Mesendoderm (in vitro differentiated cells): ENCODE data around the gene SDK1.
A peak's percentile ranks its signal among the peaks of the same experiment; 100 is the strongest.

Source experiments
- DNase-seq: peaks from one replicate; pipeline ENCODE4 v3.0.0; 2013
- H2AK5ac ChIP-seq: 2 replicates; pipeline ENCODE4 v1.6.1; 2013; ENCODE audit warnings: low read length, inconsistent platforms
- H2BK120ac ChIP-seq: 2 replicates; pipeline ENCODE4 v1.6.1; 2013; ENCODE audit warnings: low read depth, mild to moderate bottlenecking, low read length, moderate library complexity, mixed read lengths
- H2BK15ac ChIP-seq: replicated peaks from 2 replicates; pipeline ENCODE4 v1.6.1; 2013; ENCODE audit warnings: low read depth, mild to moderate bottlenecking, moderate library complexity
- H2BK5ac ChIP-seq: 2 replicates; pipeline ENCODE4 v1.6.1; 2013; ENCODE audit warnings: low read length, inconsistent platforms
- H3K18ac ChIP-seq: 2 replicates; pipeline ENCODE4 v1.6.1; 2013; ENCODE audit warnings: mild to moderate bottlenecking, low read length, mixed read lengths
- H3K23ac ChIP-seq: one replicate; pipeline ENCODE4 v1.6.1; 2013; ENCODE audit warnings: low read length
- H3K27ac ChIP-seq: 2 replicates; pipeline ENCODE4 v1.5.1; 2013; ENCODE audit warnings: low read depth, mild to moderate bottlenecking, inconsistent platforms, low read length, moderate library complexity
- H3K27me3 ChIP-seq: 2 replicates; pipeline ENCODE4 v1.6.1; 2013; ENCODE audit warnings: low read length, control low read depth, mild to moderate bottlenecking, inconsistent platforms; ENCODE audit not compliant: insufficient read depth, poor library complexity
- H3K36me3 ChIP-seq: 2 replicates; pipeline ENCODE4 v1.6.1; 2013; ENCODE audit warnings: low read length, inconsistent platforms; ENCODE audit not compliant: control insufficient read depth, insufficient read depth
- H3K4ac ChIP-seq: one replicate; pipeline ENCODE4 v1.6.1; 2013; ENCODE audit warnings: low read depth, mild to moderate bottlenecking, low read length, moderate library complexity
- H3K4me1 ChIP-seq: 2 replicates; pipeline ENCODE4 v1.6.1; 2013; ENCODE audit warnings: low read depth, low read length, inconsistent platforms; ENCODE audit not compliant: control insufficient read depth
- H3K4me2 ChIP-seq: 2 replicates; pipeline ENCODE4 v1.6.1; 2013; ENCODE audit warnings: low read length
- H3K4me3 ChIP-seq: 2 replicates; pipeline ENCODE4 v1.5.1; 2013; ENCODE audit warnings: mild to moderate bottlenecking, low read length
- H3K56ac ChIP-seq: one replicate; pipeline ENCODE4 v1.6.1; 2013; ENCODE audit warnings: low read length
- H3K79me1 ChIP-seq: 2 replicates; pipeline ENCODE4 v1.6.1; 2013; ENCODE audit warnings: low read length, inconsistent platforms
- H3K79me2 ChIP-seq: 2 replicates; pipeline ENCODE4 v1.6.1; 2013; ENCODE audit warnings: mild to moderate bottlenecking, low read length; ENCODE audit not compliant: control insufficient read depth, insufficient read depth
- H3K9ac ChIP-seq: 2 replicates; pipeline ENCODE4 v1.6.1; 2013; ENCODE audit warnings: low read length, inconsistent platforms
- H4K5ac ChIP-seq: one replicate; pipeline ENCODE4 v1.6.1; 2013; ENCODE audit warnings: low read length
- H4K8ac ChIP-seq: one replicate; pipeline ENCODE4 v1.6.1; 2013; ENCODE audit warnings: low read depth, mild to moderate bottlenecking, control low read depth, low read length, moderate library complexity
- WGBS: extraction: QIAGEN DNeasy Blood & Tissue Kit; methylation state at CpG from one replicate; pipeline ENCODE4 v1.1.7; 2013; ENCODE audit warnings: low lambda C conversion rate, missing lambda C conversion rate; ENCODE audit not compliant: insufficient coverage; ENCODE audit errors: extremely low coverage; 5-methylcytosine and 5-hydroxymethylcytosine counted together

Gene SDK1

GRCh38 chr7:3673524-3673923, 372.5 kb downstream of the SDK1 start:
- Histone ChIP-seq H3K27ac (no peak overlapping the region), H3K4me3 (no peak overlapping the region), H4K5ac (no peak overlapping the region), H3K18ac (no peak overlapping the region), H3K56ac (no peak overlapping the region), H3K4me2 (no peak overlapping the region), H3K79me2 (no peaks in the 10 kb centered on the region), H3K36me3 (no peaks in the 10 kb centered on the region), H3K23ac (no peak overlapping the region), H3K79me1 (no peaks in the 10 kb centered on the region), H4K8ac (no peak overlapping the region), H3K27me3 (no peaks in the 10 kb centered on the region), H3K9ac (no peak overlapping the region), H2AK5ac (no peak overlapping the region), H2BK120ac (no peak overlapping the region), H3K4me1 (no peaks in the 10 kb centered on the region), H2BK15ac (no peak overlapping the region), H3K4ac (no peak overlapping the region), H2BK5ac (no peak overlapping the region)
- no CpG with 5 or more reads among the region's 5 CpGs for WGBS
- DNase-seq: peak; percentile 76

- H4K5ac ChIP-seq: no peak overlapping the region
- H2BK15ac ChIP-seq: no peak overlapping the region
- no peak overlapping the region for H2AK5ac ChIP-seq
- no peak overlapping the region for H3K23ac ChIP-seq
- no peak overlapping the region for H4K8ac ChIP-seq
- no peak for DNase-seq
- H3K4me2 ChIP-seq: no peak overlapping the region
- H3K4me3 ChIP-seq: no peak overlapping the region
- no peaks in the 10 kb centered on the region for H3K79me1 ChIP-seq
- H3K27ac ChIP-seq: no peak overlapping the region
- H2BK5ac ChIP-seq: no peak overlapping the region
- H3K4ac ChIP-seq: no peak overlapping the region
- H3K56ac ChIP-seq: no peak overlapping the region
- H3K9ac ChIP-seq: no peak overlapping the region
- H3K36me3 ChIP-seq: no peaks in the 10 kb centered on the region
- no peaks in the 10 kb centered on the region for H3K4me1 ChIP-seq
- no peak overlapping the region for H2BK120ac ChIP-seq
- no peak overlapping the region for H3K18ac ChIP-seq
- no CpG with 5 or more reads among the region's 4 CpGs for WGBS
- no peaks in the 10 kb centered on the region for H3K79me2 ChIP-seq
- no peaks in the 10 kb centered on the region for H3K27me3 ChIP-seq
These were observed 377.3 kb downstream of the SDK1 start for GRCh38 chr7:3678314-3678810.

GRCh38 chr7:3682028-3682710, 381.1 kb downstream of the SDK1 start:
- H3K4me2 ChIP-seq: no peak overlapping the region
- H2BK15ac ChIP-seq: no peak overlapping the region
- H3K23ac ChIP-seq: no peak overlapping the region
- no peaks in the 10 kb centered on the region for H3K27me3 ChIP-seq
- H4K8ac ChIP-seq: no peak overlapping the region
- H3K79me2 ChIP-seq: no peaks in the 10 kb centered on the region
- H3K79me1 ChIP-seq: no peaks in the 10 kb centered on the region
- no CpG with 5 or more reads among the region's 10 CpGs for WGBS
- H2AK5ac ChIP-seq: no peak overlapping the region
- H3K27ac ChIP-seq: no peak overlapping the region
- H4K5ac ChIP-seq: no peak overlapping the region
- no peak overlapping the region for H3K9ac ChIP-seq
- H3K4me3 ChIP-seq: no peak overlapping the region
- H3K56ac ChIP-seq: no peak overlapping the region
- no peaks in the 10 kb centered on the region for H3K36me3 ChIP-seq
- H2BK120ac ChIP-seq: no peak overlapping the region
- H2BK5ac ChIP-seq: no peak overlapping the region
- DNase-seq: no peak
- peaks cover 5% of the 10 kb centered on the region for H3K4me1 ChIP-seq
- no peak overlapping the region for H3K18ac ChIP-seq
- H3K4ac ChIP-seq: no peak overlapping the region

GRCh38 chr7:3683546-3684539, 382.8 kb downstream of the SDK1 start:
- Histone ChIP-seq H3K9ac (no peak overlapping the region), H3K27ac (no peak overlapping the region), H3K79me1 (no peaks in the 10 kb centered on the region), H3K23ac (peak overlapping the region; percentile 66), H3K4ac (no peak overlapping the region), H3K4me2 (no peak overlapping the region), H4K8ac (no peak overlapping the region), H3K79me2 (no peaks in the 10 kb centered on the region), H3K27me3 (no peaks in the 10 kb centered on the region), H3K4me1 (peaks cover 5% of the 10 kb centered on the region), H2BK5ac (no peak overlapping the region), H3K4me3 (no peak overlapping the region), H3K36me3 (no peaks in the 10 kb centered on the region), H2BK120ac (no peak overlapping the region), H2BK15ac (no peak overlapping the region), H4K5ac (no peak overlapping the region), H2AK5ac (no peak overlapping the region), H3K56ac (peak overlapping the region; percentile 25), H3K18ac (no peak overlapping the region)
- DNase-seq: peak; percentile 58
- WGBS: no CpG with 5 or more reads among the region's 12 CpGs

GRCh38 chr7:3688071-3688470, 387.0 kb downstream of the SDK1 start:
- no peaks in the 10 kb centered on the region for H3K79me2 ChIP-seq
- H3K27ac ChIP-seq: no peak overlapping the region
- no peak overlapping the region for H3K4me2 ChIP-seq
- no peaks in the 10 kb centered on the region for H3K36me3 ChIP-seq
- H2BK5ac ChIP-seq: no peak overlapping the region
- H2AK5ac ChIP-seq: no peak overlapping the region
- H3K4me1 ChIP-seq: peaks cover 5% of the 10 kb centered on the region
- no peak overlapping the region for H3K18ac ChIP-seq
- H3K9ac ChIP-seq: no peak overlapping the region
- H3K79me1 ChIP-seq: no peaks in the 10 kb centered on the region
- no peak overlapping the region for H3K4me3 ChIP-seq
- H2BK15ac ChIP-seq: no peak overlapping the region
- no peak overlapping the region for H3K56ac ChIP-seq
- H3K23ac ChIP-seq: no peak overlapping the region
- DNase-seq: no peak
- no peak overlapping the region for H2BK120ac ChIP-seq
- no CpG with 5 or more reads among the region's 2 CpGs for WGBS
- no peaks in the 10 kb centered on the region for H3K27me3 ChIP-seq
- no peak overlapping the region for H4K5ac ChIP-seq
- H3K4ac ChIP-seq: no peak overlapping the region
- no peak overlapping the region for H4K8ac ChIP-seq
